Daoy (cell line): ENCODE data around the gene ARL6. TPM values are rescaled to one million over a fixed set of nuclear protein-coding genes. Genes with fewer than 3 reads are reported as not detected.
A peak's percentile ranks its signal among the peaks of the same experiment; 100 is the strongest.
"Not testable (repeated sequence)": the region's sequence is repeated elsewhere in the genome, so short reads cannot be mapped to it uniquely, and the experiment has no call there.

Source experiments
- DNase-seq: peaks from one replicate; pipeline ENCODE4 v3.0.0-alpha.2; 2015; ENCODE audit warnings: low read depth
- total RNA-seq: library from RNA; depleted of rRNA; stranded (reverse); fragments of >200 nt; shearing (Covaris generic); gene quantifications from 2 replicates; pipeline ENCODE4 v1.2.3, GENCODE V29; 2014; rRNA removed

ARL6 gene
- total RNA-seq, 1 experiment from 2014 or later, result 17.4 TPM

GRCh38 chr3:97821287-97821773 lies 56.8 kb downstream of the ARL6 start:
- peak; percentile 52 for DNase-seq

- DNase-seq, result peak; percentile 94
These were observed 57.3 kb downstream of the ARL6 start, which contains the start of gene CRYBG3 for GRCh38 chr3:97821774-97822358. TSS of gene CRYBG3 (plus strand) at chr3:97822011. CDS start at chr3:97822207, 196 bp downstream.

DNA sequence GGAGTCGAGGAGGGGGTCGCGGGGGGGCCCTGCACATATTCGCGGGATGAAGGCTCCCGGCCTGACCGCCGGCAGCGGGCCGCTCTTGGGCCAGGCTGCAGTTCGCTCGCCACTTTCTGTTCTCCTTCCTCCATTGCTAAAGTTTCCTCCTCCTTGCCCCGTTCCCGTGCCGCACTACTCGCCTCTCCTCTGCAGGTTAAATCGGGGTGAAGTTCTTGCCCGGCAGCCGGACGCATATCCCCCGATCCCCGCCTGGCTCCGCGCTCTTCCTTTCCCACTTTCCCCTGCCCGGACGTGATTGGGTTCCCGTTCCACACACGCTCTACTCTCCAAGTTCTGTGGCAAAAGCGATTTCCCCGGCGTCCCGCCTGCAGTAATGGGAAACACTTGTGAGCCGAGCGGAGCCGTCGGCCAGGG lies 57.8 kb downstream of the ARL6 start:
- peak; percentile 70 for DNase-seq

DNA sequence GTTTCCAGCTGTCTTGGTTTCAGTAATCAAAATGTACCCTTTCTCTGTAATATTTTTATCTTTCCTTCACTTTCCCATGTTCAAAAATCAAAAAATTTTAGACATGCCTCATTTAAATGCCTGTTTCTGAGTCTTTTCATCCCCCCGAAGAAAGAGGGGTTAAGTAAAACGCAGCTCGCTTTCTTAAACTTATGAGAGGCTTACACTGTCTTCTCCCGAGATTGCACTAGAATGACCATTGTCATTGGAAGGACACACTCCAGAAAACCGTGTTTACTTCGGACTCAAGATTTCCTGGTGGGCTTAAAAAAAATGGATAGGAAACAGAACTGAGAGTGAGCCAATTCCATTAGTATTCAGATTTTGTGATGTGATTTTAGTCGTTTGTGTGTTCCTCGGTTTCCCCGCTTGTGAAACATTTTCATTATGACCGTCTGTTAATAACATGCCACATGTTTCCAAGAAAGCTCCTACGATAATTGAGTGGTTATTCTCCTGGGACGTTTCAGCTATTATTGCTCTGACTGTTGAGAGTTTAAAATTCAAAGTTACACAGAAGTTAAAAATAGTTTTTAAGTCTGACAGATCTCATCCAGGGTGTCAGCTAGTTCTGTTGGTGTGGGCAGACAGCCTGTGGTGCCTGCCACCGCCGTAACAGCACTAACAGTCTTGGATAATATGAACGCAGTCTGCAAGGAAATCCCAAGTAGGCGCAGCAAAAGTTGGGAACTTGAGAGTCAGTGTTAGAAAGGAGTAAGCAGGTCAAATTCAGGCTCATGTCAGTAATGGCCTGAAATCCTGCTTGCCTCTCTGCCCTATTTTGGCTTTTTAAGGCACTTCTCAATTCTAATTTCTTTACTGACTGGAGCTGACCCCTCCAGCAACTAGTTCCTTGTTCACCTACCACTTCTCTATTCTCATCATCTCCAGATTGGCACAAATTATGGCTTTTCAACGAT lies 58.8 kb downstream of the ARL6 start:
- DNase-seq, result no peak

DNA sequence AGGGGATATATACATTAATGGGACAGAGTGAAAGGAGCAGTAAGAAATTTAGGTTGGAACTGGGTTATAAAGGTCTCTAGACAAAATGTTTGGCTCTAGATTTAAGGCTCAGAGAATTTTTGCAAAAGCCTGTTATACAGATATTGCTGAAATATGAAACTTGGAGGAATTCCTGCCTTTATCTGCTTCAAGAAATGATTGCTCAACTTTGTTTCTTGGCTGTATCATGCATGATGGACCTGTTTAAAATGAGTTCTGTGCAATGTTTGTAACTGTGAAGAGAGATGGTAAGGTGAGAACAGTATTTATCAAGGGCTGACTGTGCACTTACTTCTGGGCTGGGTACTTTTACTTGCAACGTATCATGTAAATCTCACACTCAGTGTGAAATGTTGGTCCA lies 60.5 kb downstream of the ARL6 start:
- DNase-seq, result no peak

DNA sequence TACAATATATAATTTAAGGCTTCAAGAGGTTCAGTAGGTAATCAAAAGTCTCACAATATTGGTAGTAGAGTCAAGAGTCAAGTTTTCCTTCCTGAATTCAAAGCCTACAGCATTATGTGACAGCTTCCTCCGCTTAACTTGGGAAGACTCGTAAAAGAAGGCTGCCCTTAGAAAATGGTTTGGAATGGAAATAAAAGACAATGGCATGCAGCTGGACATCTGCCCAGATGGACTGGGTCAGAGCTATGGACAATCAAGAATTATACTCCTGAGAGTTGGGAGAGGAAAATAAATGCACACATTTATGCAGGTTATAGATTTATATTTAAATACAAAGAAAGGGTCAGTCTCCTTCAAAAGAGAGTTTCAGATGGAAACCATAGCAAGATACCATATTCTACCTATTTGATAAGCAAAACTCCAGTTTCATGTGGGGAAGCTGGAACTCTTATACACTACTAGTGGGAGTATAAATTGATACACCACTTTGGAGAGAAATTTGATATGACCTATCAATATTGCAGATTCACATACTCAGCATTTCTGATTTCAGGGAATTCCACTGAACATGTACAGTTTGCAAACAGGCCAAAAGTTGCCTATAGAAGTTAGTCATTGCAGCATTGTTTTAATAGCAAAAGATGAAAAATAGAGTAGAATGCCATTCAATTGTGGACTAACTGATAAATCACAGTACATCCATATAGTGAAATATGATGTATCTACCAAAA lies 63.3 kb downstream of the ARL6 start:
- DNase-seq, result no peak

DNA sequence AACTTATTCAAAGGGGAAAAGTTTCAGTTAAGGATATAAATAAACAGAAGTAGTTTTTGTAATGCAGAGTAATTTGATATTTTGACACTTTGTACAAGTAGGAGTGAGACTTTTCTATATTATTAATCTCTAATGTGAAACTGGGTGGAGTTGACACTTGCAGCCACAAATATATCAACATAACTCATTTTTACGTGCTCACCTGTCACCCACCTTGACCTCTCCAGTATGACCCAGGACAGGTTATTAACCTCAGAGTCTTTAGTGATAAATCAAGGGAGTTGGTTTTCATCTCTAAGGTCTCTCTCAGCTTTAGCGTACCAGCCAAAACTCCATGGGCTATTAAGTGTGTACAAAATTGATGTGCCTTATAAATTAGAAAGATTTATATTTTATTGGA lies 64.6 kb downstream of the ARL6 start:
- DNase-seq, result no peak

DNA sequence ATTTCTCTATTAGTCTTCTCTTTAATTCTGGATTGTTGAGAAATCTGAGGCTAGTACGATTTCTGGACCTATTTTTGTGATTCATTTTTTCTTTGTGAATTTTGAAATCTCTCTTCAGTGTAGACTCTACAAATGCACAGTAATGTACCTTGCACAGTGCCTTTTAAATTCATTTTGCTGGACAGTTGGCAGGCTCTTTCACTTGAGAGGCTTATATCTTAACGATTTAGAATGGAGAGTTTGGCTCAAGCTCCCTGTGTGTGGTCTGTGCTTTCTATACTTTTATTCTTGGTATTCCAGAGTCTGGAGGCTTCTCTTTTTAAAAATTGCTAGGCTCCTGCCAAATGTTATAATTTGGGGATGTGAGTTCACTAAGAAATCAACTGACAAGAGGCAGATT lies 66.1 kb downstream of the ARL6 start:
- DNase-seq, result no peak

- no peak for DNase-seq
These were observed 66.6 kb downstream of the ARL6 start for GRCh38 chr3:97831140-97831539.

- not testable (repeated sequence) for DNase-seq
These were observed 68.6 kb downstream of the ARL6 start for GRCh38 chr3:97833184-97833583.

- peak; percentile 43 for DNase-seq
These were observed 71.2 kb downstream of the ARL6 start for GRCh38 chr3:97835761-97836160.

DNA sequence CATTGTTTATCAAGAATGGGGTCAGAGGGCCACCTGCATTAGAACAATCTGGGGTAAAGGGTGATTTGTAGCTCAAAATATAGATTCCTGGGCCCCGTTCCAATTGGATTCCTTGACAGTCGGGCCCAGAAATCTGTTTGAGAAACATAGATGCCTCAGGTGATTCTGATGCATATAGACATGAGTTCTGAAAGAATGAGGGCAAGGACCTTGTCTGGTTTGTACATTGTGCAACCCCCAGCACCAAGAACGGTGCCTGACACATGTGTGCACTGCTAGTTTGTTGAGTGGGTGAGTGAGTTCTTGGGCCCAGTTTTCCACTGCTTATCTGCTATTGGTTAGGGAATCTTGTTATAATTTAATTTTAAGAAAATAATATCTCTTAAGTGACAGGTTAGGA lies 73.8 kb downstream of the ARL6 start:
- DNase-seq, result no peak

- DNase-seq, result no peak
These were observed 75.4 kb downstream of the ARL6 start for GRCh38 chr3:97839944-97840343.

DNA sequence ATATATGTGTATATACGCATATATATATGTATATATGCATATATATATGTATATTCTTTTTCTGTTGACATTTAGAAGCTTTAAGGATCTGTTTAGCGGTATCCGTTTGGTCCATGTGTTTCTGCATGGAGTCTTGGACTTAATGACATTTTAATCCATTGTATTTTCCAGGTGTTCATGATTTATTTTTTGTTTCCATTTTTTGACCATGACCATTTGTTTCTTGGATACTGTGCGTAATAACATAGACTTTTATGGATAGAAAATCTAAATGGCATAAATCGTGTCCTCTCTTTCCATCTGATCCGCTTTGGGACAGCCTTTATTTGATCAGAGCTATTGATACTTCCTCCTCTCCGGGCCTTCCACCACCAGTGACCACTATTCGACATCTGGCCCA lies 76.7 kb downstream of the ARL6 start:
- DNase-seq, result no peak

- no peak for DNase-seq
These were observed 77.4 kb downstream of the ARL6 start for GRCh38 chr3:97841956-97842355.

- no peak for DNase-seq
These were observed 84.2 kb downstream of the ARL6 start for GRCh38 chr3:97848779-97849178.

Other genes starting within 250 kb of the ARL6 start
- 10.8 and 18.0 TPM in 2 replicates for gene CRYBG3, start 57.3 kb downstream of the ARL6 start, total RNA-seq
- 35.0 and 35.5 TPM in 2 replicates for gene RIOX2, start 207.7 kb downstream of the ARL6 start, total RNA-seq